GM19035 (cell line): ENCODE results near the gene NCOA6.
"Not testable (repeated sequence)": the region's sequence is repeated elsewhere in the genome, so short reads cannot be mapped to it uniquely, and the experiment has no call there.

Experiments used
- ATAC-seq: cut with Tn5 transposase; IDR thresholded peaks from one replicate; pipeline ENCODE4 v1.9.1; 2021; ENCODE audit not compliant: unreplicated experiment

NCOA6 gene

DNA sequence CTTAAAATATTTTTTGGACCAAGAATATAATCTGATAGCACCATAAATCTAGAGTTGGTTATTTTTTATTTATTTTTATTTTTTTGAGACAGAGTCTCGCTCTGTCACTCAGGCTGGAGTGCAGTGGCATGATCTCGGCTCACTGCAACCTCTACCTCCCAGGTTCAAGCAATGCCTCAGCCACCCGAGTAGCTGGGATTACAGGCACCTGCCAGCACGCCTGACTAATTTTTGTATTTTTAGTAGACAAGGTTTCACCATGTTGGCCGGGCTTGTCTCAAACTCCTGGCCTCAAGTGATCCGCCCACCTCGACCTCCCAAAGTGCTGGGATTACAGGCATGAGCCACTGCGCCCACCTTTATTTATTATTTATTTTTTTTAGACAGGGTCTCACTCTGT lies 45.2 kb downstream of the NCOA6 start:
- ATAC-seq = not testable (repeated sequence)

DNA sequence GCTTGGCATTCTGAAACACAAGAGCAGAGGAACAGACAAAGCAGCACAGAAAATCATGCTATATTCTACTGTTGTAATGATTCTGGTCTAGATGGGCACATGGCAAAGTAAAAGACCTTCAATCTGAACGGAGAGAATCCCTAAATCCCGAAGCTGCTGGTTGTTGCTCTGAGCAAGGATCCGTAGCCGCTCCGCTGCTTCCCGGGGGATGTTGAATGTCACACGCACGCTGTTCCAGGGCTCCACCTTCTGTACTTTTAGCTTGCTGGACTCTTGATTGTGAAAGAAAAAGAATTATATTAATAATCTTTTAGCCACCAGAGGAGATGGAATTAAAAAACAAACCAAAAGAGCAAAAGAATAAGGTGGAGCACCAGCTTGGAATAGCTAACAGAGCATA lies 49.3 kb downstream of the NCOA6 start:
- ATAC-seq = no peak

DNA sequence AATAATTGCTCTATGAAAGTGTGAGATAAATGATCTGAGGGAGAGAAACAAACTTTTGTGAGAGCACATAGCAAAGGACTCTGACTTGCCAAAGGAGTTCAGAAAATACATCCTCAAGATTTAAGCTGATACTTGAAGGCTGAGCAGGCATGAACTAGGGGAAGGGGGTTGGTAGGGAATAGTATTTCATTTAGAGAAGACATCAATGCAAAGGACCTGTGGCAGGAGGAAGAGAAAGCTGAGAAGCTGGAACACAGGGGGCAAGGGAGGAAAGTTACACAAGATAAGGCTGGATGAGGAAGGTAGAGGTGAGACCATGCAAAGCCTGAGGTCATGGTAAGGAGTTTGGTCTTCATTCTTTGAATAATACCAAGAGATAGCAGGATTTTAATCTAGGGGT lies 50.6 kb downstream of the NCOA6 start:
- ATAC-seq = no peak

DNA sequence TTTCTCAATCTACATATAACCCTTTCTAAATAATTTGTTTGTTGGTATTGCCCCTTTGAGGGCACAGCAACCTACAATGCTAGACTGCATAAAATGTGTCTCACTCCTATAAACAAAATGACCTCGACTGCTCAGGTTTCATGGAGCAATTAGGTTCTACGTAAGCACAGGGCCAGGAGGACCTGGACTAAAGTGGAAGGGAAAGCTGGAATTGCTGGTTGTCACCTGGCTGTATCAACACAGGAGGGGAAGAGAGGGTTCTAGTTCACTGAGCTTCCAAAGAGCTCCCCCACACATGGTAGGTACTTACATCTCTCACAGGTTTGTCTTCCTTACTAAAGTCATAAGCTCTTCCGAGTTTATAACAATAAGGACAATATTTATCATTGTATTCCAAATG lies 51.0 kb downstream of the NCOA6 start:
- no peak for ATAC-seq

DNA sequence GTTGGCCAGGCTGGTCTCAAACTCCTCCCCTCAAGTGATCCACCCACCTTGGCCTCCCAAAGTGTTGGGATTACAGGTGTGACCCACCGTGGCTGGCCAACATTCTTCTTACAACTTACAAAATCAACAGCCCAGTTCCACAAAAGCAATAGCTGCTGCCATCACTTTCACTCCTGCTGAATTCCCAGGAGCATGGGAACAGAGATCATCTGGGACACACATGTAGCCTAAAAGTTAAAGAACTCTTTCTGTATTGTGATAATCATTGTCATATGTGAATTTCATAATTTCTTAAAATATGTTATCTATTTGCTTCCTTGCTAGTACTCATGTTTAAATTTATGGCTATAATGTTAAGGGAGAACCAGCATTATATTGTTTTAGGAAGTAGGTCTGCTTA lies 51.7 kb downstream of the NCOA6 start:
- ATAC-seq = no peak

DNA sequence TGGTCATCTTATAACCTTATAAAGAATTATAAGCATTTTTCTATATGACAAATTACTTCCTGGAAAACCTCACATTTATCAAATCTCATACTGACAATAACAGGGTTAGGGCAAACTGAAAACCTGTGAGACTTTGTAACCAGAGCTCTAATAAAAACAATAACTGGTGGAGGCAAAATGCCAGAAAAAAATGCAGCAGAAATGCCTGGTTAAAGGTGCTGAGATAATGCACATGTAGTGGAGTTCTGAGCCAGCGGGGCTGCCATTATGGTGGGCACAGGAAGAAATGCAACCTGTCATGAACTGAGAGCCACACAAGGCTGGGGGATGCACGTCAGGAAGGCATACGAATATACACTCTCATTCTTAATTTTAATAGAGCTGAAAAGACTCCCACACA lies 53.0 kb downstream of the NCOA6 start:
- ATAC-seq = no peak

DNA sequence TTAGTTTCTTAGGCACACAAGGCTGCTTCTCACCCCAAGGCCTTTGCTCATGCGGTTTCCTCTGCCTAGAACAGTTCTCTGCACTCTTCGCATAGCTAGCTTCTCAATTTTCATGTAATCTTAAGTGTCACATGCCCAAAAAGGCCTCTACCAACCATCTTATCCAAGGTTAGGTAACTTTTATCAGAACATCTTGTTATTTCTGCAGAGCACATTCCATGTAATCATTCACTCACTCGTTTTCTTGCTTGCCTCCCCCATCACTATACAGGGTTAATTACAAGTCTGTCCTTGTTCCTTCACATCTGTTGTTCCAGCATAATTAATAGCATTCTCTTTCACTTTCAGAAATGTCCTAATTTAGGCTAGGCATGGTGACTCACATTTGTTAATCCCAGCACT lies 53.8 kb downstream of the NCOA6 start:
- ATAC-seq = no peak

DNA sequence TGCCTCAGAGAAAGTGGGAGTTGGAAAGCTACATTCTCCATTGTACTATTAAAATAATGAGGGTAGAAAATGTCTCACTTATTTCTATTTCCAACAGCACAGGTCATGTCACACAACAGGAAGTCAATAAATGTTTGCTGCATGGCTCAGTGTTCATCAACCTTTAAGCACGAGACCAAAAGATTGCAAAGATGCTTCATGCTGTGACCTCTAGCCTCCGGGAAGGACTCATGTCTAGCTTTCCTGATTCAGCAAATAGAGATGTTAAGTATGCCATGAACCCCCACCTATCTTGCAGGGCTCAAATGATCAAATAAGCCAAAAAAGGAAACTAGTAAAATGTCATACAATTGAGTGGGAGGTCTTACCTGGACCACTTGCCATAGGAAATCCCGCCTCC lies 57.4 kb downstream of the NCOA6 start:
- ATAC-seq = no peak

DNA sequence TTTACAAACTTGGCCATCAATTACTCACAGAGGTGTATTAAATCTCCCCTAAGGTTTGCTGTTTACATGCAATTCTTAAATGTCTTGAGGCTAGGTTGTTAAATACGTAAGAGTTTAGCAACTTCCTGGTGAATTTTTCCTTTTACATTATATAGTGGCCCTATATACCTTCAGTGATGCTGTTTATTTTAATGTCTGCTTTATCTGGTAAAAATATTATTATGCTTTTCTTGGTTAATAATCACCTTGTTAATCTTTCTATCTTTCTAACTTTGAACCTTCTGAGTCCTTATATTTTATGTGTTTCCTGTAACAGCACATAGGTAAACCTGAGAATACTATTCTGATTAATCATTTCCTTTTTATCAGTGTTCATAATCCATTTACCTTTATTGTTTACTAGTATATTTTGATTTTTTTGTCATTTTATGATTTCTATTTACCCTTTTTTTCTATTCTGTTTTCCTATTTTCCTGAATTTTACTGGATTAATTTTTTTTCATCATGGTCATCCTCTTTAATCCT lies 63.4 kb downstream of the NCOA6 start:
- ATAC-seq = no peak

DNA sequence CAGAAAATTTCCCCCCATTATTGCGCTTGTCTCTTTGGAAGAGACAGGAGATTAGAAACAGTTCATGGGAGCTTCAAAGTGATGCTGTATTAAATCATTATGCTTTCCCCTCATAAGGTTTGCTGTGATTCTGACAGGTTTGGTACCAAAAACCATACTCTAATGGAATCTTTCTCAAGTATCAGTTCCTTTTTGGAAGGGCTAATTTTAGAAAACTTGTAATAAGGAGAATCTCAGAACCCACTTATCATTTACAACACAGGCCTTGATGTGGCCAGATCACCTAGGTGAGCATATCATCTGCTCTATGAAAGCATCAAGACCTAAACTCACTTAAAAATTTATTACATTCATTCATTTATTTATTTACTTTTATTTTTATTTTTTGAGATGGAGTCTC lies 70.1 kb downstream of the NCOA6 start:
- no peak for ATAC-seq

DNA sequence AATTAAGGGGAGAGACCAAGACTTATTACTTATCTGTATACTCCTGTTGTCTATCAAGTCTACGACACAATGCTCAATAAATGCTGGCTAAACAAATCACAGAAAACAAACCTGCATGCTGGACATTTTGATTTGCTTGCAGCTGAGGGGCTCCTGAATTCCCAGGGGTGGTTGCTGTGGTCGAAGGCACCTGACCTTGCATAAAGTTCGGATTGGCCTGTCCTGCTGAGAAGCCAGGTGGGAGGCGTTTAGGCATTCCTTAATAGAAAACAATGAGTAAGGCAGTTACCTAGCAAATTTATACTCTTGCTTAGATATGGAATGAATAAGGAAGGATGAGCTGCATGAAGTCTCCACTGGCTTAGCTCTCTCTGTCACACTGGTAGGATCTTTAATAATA lies 70.8 kb downstream of the NCOA6 start:
- ATAC-seq = no peak

DNA sequence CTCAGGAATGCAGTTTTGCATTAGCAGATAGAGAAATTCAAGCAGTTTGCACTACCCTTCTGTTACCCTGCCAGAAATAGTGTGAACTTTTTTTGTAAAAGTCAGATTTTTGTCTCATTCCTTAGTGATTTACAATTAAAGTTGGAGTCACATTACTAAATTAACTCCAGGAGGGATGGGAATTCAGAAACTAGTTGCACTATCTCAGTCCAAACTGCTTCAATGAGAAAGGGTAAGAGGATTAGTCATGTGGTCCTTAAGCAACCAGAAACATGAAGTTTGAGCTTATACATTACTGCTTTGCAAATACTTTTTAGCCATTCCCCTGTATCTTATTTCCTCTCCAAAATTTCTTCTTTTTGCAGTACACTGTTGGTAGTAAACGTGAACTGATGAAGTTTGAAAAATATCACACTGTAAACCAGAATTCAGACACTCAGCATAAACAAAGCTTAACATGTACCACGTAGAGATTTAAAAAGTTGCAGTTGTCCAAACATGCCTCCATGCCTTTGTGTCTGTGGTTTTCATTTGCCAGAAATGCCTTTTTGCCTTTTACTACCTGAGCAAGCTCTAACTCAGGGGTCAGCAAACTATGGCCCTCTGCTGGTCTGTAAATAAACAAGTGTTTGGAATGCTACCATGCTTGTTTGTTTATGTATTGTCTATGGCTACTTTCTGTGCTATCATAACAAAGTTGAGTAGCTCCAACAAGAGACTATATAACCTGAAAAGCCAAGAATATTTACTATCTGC lies 71.6 kb downstream of the NCOA6 start:
- no peak for ATAC-seq

DNA sequence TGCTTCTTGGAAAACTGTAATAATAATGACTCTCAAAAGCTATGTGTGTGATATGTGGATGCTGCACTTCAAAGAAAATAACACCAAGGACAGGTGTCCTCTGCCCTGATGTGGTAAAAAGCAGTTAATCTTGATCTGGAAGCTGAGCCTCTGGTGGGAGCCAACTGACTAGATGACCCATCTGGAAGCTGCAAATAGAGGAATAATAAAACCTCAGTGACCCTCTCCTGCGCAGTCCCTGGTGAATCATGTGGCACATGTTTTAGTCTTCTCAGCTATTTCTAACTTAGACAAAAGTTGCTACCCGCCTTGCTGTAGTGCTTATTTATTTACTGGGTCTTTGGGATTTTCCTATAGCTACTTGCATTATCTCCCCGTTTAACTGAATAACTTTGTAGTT lies 74.0 kb downstream of the NCOA6 start:
- ATAC-seq = no peak

DNA sequence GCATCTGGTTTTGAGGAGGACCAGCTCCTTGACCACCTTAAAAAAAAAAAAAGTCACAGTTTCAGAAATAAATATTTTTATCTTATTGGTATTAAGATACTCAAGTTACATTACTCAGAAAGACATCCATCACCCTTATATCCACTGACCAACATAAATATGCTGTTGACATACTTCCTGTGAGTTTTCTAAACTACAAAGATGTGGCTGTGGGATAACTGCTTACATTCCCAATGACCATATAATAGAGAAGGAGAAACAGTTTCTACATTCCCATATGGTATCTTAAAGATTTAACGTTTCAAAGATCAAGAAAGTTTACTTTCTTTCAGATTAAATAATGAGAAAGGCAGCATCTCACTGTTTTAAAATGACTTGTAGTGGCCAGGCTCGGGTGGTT lies 75.0 kb downstream of the NCOA6 start:
- no peak for ATAC-seq

DNA sequence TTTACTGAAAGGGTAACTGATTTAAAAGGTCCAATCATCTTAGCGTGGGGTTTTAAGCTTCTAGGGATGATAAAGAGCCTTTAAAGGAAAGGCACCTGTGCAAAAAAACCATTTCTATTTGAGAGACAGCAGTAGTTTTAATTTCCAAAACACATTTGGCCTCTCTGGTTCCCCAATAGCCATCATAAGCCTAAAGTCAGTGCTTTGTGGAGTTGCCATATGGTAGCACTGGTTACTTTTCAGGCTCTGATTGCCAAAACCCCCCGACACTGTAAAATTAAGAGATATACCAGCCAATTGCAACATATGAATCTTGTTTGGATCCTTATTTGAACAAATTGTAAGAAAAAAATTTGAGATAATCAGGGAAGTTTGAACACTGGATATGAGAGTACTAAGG lies 76.7 kb downstream of the NCOA6 start:
- no peak for ATAC-seq

DNA sequence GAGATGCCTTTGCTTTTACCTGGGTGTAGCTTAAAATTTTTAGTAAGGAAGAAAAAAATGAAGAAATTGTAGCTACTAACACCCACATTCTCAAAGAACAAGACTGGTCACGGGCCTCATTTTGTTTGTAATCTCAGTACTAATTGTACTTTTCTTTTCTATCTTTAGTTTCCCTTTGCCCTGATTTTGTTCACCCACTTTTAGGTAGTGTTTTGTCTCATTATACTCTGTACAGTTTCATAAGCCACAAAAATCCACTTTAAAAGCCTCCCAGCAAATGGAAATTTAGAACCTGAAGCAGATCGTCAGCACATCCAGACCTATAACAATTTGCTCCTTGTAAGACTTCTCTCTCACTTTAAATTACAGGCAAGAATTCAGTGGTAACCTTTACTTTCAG lies 78.0 kb downstream of the NCOA6 start:
- no peak for ATAC-seq

DNA sequence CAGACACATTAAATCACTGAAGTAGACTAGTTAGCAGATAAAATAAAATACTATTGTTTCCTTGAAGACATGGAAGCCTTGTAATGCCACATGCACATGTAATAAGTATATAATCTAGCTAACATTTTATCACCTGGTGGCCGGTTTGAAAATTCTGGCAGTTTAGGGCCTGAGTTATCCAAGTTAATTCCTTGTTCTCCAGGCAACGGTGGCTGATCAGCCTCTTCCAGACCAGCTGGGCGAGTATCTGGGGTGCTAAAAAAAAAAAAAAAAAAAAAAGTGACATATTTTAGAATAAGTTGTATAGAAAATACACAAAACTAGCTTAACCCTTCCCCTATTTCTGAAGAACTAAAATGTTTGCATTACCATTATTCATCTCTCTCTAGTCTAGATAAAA lies 78.8 kb downstream of the NCOA6 start:
- no peak for ATAC-seq

DNA sequence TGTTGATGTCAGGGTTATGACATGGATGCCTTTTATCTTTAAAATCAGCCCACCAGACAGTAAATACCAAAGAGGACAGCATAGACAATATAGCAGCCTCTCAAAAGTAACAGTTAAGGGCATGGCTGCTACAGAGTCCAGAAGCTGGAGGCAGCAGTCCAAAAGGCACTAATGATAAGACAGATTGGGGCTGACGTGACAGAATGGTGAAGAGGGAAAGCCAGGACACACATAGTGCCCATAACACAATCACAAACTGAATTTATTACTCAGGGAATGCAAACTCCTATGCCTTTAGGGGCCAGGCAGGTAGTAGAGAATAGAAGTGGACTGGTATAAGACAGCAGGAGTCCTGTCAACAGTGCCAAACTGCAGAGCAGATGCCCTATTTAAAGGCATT lies 80.6 kb downstream of the NCOA6 start:
- ATAC-seq = no peak

DNA sequence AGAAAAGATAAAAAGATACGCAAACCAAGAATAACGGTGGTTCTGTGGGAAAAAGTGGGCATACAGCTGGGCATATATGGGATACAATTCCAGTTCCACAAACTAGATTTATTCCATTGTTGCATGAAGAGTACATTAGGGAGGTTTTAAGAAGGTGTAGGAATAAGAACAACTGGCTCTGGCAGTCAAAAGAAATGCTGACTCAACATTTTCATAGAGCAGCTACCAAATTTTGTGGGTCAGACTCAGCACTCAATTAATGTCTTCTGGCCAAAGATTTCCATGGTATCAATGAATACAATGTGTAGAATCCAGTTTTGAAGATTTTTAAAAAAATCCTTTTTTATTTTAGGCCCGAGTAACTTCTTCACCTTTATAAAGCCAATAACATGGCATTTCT lies 81.1 kb downstream of the NCOA6 start:
- no peak for ATAC-seq

DNA sequence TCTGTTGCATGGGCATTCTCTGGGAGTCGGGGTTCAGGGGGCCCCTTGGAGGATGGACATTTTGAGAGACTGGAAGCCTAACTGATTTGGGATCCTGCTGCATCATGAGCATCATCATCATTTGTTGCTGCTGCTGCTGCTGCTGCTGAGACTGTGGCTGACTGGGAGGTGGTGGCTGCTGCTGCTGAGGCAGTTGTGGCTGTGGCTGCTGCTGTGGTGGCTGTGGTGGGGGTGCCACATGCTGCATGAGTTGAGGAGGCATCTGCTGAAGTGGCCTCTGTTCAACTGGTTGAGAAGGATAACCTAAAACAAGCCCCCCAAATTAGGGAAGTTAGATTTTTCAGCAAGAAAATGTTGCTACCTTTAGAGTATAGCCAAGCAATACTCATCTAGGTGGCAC lies 82.4 kb downstream of the NCOA6 start:
- no peak for ATAC-seq

DNA sequence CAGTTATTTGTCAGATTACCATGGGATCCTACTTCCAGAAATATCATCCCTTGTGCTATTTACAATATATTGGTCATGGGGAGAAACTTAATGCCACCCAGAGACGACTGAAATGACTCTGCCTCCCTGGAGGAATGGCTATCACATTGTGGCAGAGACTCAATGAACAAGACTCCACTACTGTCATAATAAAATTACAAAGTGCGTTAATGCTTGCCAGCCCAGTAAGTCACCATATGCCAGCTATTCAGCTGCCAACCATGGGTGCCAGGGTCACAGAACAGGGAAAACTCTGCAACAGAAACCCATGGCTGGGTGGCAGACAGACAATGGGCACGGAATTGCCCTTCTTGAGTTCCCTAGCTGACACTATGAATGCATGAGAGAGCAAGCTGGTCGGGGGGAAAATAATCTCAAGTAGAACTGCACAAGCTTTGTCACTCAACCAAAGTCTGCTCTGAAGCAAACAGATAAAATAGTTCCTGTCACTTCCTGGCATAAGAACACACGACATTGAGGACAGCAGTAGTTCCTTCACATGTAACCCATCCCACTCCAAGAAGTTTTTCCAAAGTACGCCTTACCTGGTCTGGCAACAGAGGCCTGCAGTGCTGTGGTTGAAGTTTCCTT lies 89.2 kb downstream of the NCOA6 start:
- no peak for ATAC-seq

DNA sequence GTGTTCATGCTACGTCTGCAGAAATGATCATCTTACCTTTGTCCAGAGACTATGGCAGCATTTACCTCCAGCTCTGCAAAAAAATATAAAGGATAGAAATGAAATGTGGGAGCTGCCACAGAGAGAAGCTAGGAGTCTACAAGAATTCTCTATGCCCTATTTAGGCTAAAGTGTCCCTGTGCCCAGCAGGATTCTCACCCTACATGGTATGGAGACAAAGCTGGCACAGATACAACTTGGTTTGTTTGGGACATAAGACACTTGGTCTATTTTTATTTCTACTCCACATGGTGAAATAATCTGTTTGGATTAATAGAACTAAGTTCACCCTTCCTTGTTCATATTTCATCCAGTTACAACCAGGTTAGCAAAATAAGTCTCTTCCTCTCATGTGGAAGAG lies 92.9 kb downstream of the NCOA6 start:
- ATAC-seq = no peak

DNA sequence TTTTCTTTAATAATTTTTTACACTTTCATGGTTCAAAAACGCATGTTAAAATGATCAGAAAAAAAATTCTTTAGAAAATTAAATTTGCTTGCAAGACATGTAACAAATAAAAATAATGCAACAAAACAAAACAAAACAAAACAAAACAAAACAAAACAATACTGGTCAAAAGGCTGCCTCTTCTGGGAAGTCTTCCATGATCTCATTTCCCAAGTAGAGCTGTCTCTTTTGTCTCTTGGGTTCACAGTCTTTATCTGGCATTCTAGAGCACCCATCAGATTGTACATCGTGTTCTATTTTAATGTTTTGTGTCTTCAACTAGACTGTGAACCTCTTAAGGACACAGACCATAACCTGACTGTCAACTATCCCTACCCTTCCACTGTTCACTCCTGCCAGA lies 96.0 kb downstream of the NCOA6 start:
- no peak for ATAC-seq
